Right forelimb (tissue), 1 donor: ENCODE data around the gene NFATC2IP.
A peak's percentile ranks its signal among the peaks of the same experiment; 100 is the strongest.
"Not testable (repeated sequence)": the region's sequence is repeated elsewhere in the genome, so short reads cannot be mapped to it uniquely, and the experiment has no call there.

ENCODE experiments used
- DNase-seq: peaks from one replicate; pipeline ENCODE4 v3.0.0-alpha.2; 2018

The NFATC2IP gene

DNA sequence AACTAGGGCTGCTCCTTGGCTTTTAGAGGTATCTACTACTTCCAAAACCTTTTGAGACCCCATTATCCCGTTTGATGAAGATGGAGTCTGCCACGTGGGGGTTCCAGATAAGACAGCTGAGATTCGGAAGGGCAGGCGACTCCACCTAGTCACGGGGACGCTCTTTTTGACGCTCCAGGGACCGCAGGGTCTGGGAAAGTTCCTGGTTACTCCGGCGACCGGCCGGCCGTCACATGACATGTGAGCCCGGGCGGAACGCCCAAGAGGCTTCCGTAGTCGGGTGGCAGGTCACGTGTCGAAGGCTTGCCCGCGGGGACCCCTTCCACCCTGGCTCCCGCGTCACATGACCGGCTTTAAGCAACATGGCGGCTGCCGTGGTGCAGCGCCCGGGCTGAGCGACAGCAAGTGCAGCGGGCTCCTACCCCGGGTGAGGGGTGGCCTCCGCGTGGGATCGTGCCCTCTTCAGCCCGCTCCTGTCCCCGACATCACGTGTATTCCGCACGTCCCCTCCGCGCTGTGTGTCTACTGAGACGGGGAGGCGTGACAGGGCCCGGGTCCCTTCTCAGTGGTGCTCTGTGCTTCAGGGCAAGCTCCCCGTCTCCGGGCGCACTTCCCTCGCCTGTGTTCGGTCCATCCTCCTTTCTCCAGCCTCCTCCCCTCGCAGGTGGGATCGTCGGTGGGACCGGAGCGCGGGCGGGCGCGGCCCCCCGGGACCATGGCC, 23.9 kb downstream of the NFATC2IP start, which contains the start of gene SPNS1:
Gene SPNS1 (plus strand): TSS at position 342 of the 721 bp plus-strand sequence. CDS start 374 bp downstream, at position 716.
- DNase-seq: peak; percentile 98

DNA sequence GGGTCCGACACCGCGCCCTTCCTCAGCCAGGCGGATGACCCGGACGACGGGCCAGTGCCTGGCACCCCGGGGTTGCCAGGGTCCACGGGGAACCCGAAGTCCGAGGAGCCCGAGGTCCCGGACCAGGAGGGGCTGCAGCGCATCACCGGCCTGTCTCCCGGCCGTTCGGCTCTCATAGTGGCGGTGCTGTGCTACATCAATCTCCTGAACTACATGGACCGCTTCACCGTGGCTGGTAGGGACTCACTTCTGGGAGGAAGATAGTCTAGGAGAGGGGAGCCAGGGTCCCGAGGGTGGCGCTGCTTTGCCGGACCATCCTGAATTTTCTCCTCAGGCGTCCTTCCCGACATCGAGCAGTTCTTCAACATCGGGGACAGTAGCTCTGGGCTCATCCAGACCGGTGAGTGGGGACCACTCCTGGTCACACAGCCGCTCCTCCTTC, 24.4 kb downstream of the NFATC2IP start:
- DNase-seq: no peak

DNA sequence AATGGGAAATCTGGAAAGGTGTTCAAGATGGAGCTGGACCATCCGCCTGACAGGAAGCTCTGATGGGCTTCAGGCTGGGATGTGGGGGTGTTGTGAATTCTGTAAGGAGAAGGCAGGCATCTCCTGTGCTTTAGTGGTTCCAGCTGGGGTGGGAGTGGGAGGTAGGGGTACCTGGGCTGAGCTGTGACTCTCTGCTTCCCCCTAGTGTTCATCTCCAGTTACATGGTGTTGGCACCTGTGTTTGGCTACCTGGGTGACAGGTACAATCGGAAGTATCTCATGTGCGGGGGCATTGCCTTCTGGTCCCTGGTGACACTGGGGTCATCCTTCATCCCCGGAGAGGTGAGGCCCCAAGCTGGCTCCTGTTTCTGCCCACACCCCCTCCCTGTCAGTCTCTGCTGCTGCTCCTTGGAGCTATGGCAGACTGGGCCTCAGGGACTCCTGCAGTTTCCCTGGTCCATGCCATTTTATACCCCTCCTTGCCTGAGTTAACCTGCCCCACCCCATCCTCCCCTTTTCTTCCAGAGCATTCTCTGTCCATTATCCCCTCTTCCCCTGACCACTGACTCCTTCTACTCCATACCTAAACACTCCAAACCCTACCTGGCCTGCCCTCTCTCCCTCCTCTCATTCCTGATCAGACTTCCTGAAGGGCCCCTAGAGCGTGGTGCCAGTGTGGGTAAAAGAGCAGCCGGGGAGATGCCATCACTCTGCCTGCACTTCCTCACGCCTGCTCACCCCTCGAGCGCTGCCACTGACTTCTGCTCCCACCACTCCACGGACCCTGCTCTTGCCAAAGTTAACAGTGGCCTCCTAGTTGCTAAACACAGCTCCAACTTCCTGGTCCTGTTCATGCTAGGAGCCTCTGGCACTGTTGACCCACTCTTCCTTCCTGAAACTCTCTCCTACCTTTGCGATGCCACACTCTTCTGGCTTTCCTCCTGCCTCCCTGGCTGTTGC, 27.2 kb downstream of the NFATC2IP start:
- DNase-seq: no peak

- not testable (repeated sequence) for DNase-seq
Measured at GRCh38 chr16:28980330-28980729, 29.6 kb downstream of the NFATC2IP start.

DNA sequence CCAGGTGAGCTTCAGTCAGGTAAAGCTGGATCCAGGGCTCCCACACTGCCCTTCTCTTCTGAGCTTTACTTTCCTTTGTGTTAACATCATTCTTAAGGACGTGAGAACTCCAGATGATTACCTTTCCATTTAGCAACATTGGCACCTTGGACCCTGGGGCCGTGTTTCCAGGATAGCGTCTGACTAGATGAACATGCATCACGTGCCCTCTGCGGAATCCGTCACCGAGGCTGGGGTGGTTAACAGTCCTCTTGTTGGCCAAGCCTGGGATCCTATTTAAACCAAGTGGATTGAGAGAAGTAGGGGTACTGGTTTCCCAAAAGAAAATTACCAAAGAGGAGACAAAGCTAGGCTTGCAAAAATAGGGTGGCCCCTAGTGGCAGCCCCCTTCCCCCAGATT, 30.2 kb downstream of the NFATC2IP start:
- no peak for DNase-seq

- DNase-seq: no peak
Measured at GRCh38 chr16:28981517-28981916, 30.8 kb downstream of the NFATC2IP start.

DNA sequence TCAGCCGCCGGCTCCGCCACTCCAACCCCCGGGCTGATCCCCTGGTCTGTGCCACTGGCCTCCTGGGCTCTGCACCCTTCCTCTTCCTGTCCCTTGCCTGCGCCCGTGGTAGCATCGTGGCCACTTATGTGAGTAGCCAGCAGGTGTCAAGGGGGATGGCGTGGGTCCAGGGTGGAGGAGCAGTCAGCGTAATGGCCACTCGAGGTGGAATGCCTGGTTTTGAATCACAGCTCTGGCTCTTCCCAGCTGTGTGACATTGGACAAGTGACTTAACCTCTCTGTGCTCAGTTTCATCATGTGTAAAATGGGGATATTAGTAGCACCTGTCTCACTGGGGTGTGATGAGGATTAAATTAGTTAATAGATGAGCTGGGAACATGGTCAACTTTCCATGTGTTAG, 31.7 kb downstream of the NFATC2IP start:
- DNase-seq: no peak

DNA sequence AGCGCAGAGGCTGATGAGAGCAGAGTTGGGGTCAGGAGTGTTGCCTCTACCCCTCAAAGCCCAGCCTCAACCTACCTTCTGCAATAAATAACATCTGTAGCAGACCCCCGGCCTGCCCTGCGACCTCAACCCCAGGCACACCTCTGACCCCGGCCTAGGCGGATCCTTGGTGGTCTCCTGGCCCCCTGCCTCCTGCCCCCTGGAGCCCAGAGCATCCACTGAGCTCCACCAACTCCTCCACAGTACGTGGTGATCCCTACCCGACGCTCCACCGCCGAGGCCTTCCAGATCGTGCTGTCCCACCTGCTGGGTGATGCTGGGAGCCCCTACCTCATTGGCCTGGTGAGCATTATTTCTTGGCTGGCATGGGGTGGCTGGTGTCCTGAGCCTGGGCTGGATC, 32.2 kb downstream of the NFATC2IP start:
- DNase-seq: no peak

GRCh38 chr16:28983644-28984043, 32.9 kb downstream of the NFATC2IP start:
- no peak for DNase-seq

- DNase-seq: no peak
Measured at GRCh38 chr16:28984091-28984490, 33.4 kb downstream of the NFATC2IP start.

GRCh38 chr16:28984619-28985135, 33.9 kb downstream of the NFATC2IP start, which contains the start of gene LAT:
TSS of gene LAT (plus strand) at chr16:28985052. CDS start at chr16:28985418, 366 bp downstream.
- no peak for DNase-seq

DNA sequence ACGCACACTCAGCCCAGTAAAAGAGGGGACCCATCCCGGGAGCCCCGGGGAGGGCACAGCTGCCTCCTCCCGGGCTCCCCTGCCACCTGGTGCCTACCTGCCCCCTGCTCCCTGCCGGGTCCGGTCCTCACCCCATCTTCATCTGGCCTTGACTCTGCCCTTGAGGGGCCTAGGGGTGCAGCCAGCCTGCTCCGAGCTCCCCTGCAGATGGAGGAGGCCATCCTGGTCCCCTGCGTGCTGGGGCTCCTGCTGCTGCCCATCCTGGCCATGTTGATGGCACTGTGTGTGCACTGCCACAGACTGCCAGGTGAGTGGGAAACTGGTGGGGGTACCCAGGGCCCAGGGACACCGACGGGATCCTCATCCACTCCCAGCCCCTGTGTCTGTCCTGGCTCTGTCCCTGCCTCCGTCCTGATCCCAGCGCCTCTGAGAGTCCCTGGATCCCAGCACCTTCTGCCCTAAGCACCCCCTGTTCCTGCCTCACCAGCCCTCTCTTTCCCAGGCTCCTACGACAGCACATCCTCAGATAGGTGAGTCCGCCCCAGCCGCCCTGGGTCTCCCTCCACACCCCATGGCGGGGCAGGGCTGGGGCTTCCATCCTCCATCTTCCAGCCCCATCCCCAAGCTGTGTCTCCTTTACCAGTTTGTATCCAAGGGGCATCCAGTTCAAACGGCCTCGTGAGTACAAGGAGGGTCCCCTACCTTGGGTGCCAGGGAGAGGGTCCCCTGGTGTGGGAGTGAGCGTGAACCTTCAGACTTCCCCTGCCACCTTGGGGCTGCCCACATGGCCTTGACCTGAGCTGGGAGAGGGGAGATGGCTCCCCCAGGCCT, 34.7 kb downstream of the NFATC2IP start:
- DNase-seq: no peak

DNA sequence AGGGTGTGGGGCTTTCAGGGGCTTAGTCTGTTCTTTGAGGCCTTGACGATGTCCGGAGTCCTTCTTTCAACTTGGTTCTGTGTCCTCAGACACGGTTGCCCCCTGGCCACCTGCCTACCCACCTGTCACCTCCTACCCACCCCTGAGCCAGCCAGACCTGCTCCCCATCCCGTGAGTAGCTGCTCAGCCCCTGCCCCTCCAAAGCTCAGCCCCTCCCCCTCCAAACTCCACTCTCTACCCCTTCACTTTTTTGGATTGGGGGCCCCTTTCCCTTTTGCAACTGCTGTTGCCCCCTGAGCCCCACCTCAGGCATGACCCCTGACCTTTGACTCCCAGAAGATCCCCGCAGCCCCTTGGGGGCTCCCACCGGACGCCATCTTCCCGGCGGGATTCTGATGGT, 35.3 kb downstream of the NFATC2IP start:
- DNase-seq: no peak

DNA sequence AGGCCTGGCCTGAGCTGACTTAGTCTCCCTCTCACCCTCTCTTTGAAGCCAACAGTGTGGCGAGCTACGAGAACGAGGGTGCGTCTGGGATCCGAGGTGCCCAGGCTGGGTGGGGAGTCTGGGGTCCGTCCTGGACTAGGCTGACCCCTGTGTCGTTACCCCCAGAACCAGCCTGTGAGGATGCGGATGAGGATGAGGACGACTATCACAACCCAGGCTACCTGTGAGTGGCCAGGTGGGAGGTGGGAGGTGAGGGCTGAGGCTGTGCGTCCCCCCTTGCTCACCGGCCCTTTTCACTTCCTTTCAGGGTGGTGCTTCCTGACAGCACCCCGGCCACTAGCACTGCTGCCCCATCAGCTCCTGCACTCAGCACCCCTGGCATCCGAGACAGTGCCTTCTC, 35.8 kb downstream of the NFATC2IP start:
- DNase-seq: no peak

- no peak for DNase-seq
Measured at GRCh38 chr16:28987170-28987853, 36.6 kb downstream of the NFATC2IP start.

DNA sequence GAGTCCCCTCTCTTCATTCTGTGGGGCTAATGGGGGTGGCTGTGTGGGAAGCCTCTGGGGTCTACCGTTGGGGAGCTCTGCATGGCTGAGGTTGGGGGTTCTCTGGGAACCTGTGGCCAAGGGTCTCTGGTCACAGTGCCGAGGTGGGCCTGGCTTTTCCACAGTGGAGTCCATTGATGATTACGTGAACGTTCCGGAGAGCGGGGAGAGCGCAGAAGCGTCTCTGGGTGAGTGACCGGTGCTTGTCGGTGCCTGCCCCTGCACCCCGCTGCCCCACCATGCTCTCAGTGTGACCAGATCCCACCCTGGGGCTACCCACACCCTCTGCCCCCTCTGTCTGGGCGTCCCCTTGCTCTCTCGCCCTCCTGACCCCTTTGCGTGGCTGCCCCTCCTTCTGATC, 38.6 kb downstream of the NFATC2IP start:
- no peak for DNase-seq

DNA sequence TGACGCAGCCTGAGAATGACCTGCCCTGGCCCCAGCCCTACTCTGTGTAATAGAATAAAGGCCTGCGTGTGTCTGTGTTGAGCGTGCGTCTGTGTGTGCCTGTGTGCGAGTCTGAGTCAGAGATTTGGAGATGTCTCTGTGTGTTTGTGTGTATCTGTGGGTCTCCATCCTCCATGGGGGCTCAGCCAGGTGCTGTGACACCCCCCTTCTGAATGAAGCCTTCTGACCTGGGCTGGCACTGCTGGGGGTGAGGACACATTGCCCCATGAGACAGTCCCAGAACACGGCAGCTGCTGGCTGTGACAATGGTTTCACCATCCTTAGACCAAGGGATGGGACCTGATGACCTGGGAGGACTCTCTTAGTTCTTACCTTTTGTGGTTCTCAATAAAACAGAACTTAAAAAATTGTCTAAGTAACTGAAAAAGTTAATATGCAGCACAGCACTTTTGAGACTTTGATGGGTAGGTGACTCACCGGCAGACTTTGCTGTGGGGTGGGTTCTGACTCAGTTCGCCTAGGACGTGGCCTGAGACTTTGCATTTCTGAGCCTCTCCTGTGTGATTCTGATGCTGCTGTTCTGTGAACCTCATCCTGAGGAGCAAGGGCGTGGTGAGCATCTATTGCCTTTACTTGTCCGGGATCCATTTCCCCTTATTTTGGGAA, 39.8 kb downstream of the NFATC2IP start:
- no peak for DNase-seq

GRCh38 chr16:28991687-28992086, 41.0 kb downstream of the NFATC2IP start:
- no peak for DNase-seq

- no peak for DNase-seq
Measured at GRCh38 chr16:28992496-28992895, 41.8 kb downstream of the NFATC2IP start.

- DNase-seq: no peak
Measured at GRCh38 chr16:28998837-28999236, 48.1 kb downstream of the NFATC2IP start.

GRCh38 chr16:28999577-28999976, 48.8 kb downstream of the NFATC2IP start:
- no peak for DNase-seq
